Measurements from ENCODE around the gene APLF.
"Not testable (repeated sequence)": the region's sequence is repeated elsewhere in the genome, so short reads cannot be mapped to it uniquely, and the experiment has no call there.

APLF gene

GRCh38 chr2:68476454-68476853, 9.1 kb downstream of the APLF start:
- DNase-seq = no peak

- DNase-seq = no peak
These were observed 11.3 kb downstream of the APLF start for GRCh38 chr2:68478688-68479087.

GRCh38 chr2:68482296-68482820, 15.0 kb downstream of the APLF start:
- no peak for DNase-seq

- DNase-seq = no peak
These were observed 15.6 kb downstream of the APLF start for GRCh38 chr2:68483011-68483410.

GRCh38 chr2:68487773-68488355, 20.5 kb downstream of the APLF start:
- DNase-seq = no peak

- DNase-seq = not testable (repeated sequence)
These were observed 21.2 kb downstream of the APLF start for GRCh38 chr2:68488605-68489004.

GRCh38 chr2:68489282-68489681, 21.9 kb downstream of the APLF start:
- no peak for DNase-seq

- no peak for DNase-seq
These were observed 24.2 kb downstream of the APLF start for GRCh38 chr2:68491582-68491981.

- DNase-seq = no peak
These were observed 31.7 kb downstream of the APLF start for GRCh38 chr2:68499133-68499532.

GRCh38 chr2:68500649-68501048, 33.3 kb downstream of the APLF start:
- DNase-seq = no peak

GRCh38 chr2:68501768-68502167, 34.4 kb downstream of the APLF start:
- DNase-seq = no peak

- no peak for DNase-seq
These were observed 38.3 kb downstream of the APLF start for GRCh38 chr2:68505603-68506159.

- DNase-seq = no peak
These were observed 38.8 kb downstream of the APLF start for GRCh38 chr2:68506170-68506569.

- DNase-seq = no peak
These were observed 44.9 kb downstream of the APLF start for GRCh38 chr2:68512326-68512725.

- DNase-seq = no peak
These were observed 45.6 kb downstream of the APLF start for GRCh38 chr2:68512966-68513365.

- no peak for DNase-seq
These were observed 47.0 kb downstream of the APLF start for GRCh38 chr2:68514316-68514929.

- no peak for DNase-seq
These were observed 48.9 kb downstream of the APLF start for GRCh38 chr2:68516051-68516955.

- no peak for DNase-seq
These were observed 51.9 kb downstream of the APLF start for GRCh38 chr2:68519236-68519635.

- no peak for DNase-seq
These were observed 53.7 kb downstream of the APLF start for GRCh38 chr2:68521037-68521436.

- DNase-seq = not testable (repeated sequence)
These were observed 59.6 kb downstream of the APLF start for GRCh38 chr2:68526943-68527342.

- DNase-seq = not testable (repeated sequence)
These were observed 60.1 kb downstream of the APLF start for GRCh38 chr2:68527343-68528081.

GRCh38 chr2:68529156-68529555, 61.8 kb downstream of the APLF start:
- not testable (repeated sequence) for DNase-seq

- DNase-seq = not testable (repeated sequence)
These were observed 62.3 kb downstream of the APLF start for GRCh38 chr2:68529651-68530050.

All from stimulated activated CD4-positive, alpha-beta T cell treated with anti-CD3 and anti-CD28 coated beads, Interleukin-1b, Interleukin-23, amount 100 ng/mL, for 48 hours (primary cell).